MM.1S (cell line): ENCODE results near the gene PRKAG2.
"Not testable (repeated sequence)": the region's sequence is repeated elsewhere in the genome, so short reads cannot be mapped to it uniquely, and the experiment has no call there.

Experiments
- DNase-seq: peaks from one replicate; pipeline ENCODE4 v3.0.0-alpha.2; 2015
- H2AFZ ChIP-seq: fragments of 300-600 bp; sonication (generic); 2 replicates; pipeline ENCODE4 v1.6.0; 2016; ENCODE audit warnings: antibody characterized with exemption, low read length
- H3F3A ChIP-seq: fragments of 300-600 bp; sonication (generic); 2 replicates; pipeline ENCODE4 v1.6.1; 2016; ENCODE audit warnings: mild to moderate bottlenecking, antibody characterized with exemption, low read length, moderate library complexity, mixed read lengths; ENCODE audit not compliant: insufficient read depth
- H3K27ac ChIP-seq: fragments of 300-600 bp; sonication (generic); 2 replicates; pipeline ENCODE4 v1.5.1; 2016; ENCODE audit warnings: mild to moderate bottlenecking, low read length
- H3K27me3 ChIP-seq: fragments of 300-600 bp; sonication (generic); replicated peaks from 2 replicates; pipeline ENCODE4 v1.6.0; 2016; ENCODE audit warnings: low read length; ENCODE audit not compliant: insufficient read depth
- H3K36me3 ChIP-seq: fragments of 300-600 bp; sonication (generic); replicated peaks from 2 replicates; pipeline ENCODE4 v1.6.1; 2016; ENCODE audit warnings: mild to moderate bottlenecking, low read length, mixed read lengths; ENCODE audit not compliant: insufficient read depth
- H3K4me1 ChIP-seq: fragments of 300-600 bp; sonication (generic); 2 replicates; pipeline ENCODE4 v1.6.1; 2016; ENCODE audit warnings: low read length, mixed read lengths
- H3K4me2 ChIP-seq: fragments of 300-600 bp; sonication (generic); 2 replicates; pipeline ENCODE4 v1.6.0; 2016; ENCODE audit warnings: low read depth, low read length
- H3K4me3 ChIP-seq: fragments of 300-600 bp; sonication (generic); 2 replicates; pipeline ENCODE4 v1.5.1; 2016; ENCODE audit warnings: low read length, mixed read lengths
- H3K79me2 ChIP-seq: fragments of 300-600 bp; sonication (generic); 2 replicates; pipeline ENCODE4 v1.6.1; 2016; ENCODE audit warnings: mixed run types, low read length, mixed read lengths
- H3K9ac ChIP-seq: fragments of 300-600 bp; sonication (generic); 2 replicates; pipeline ENCODE4 v1.6.1; 2016; ENCODE audit warnings: low read length, mixed read lengths
- H3K9me2 ChIP-seq: fragments of 300-600 bp; sonication (generic); replicated peaks from 2 replicates; pipeline ENCODE4 v1.6.1; 2016; ENCODE audit warnings: mild to moderate bottlenecking, low read length, mixed read lengths; ENCODE audit not compliant: insufficient read depth
- H3K9me3 ChIP-seq: fragments of 300-600 bp; sonication (generic); replicated peaks from 2 replicates; pipeline ENCODE4 v1.6.1; 2016; ENCODE audit warnings: mild to moderate bottlenecking, low read length, mixed read lengths; ENCODE audit not compliant: insufficient read depth
- H4K20me1 ChIP-seq: fragments of 300-600 bp; sonication (generic); 2 replicates; pipeline ENCODE4 v1.6.1; 2016; ENCODE audit warnings: mild to moderate bottlenecking, low read length, moderate library complexity, mixed read lengths; ENCODE audit not compliant: insufficient read depth
- CTCF ChIP-seq: fragments of 300-600 bp; sonication (generic); IDR thresholded peaks from 2 replicates; pipeline ENCODE4 v1.5.1; 2016; ENCODE audit warnings: antibody characterized with exemption, low read length, mixed read lengths
- EZH2 ChIP-seq: fragments of 300-600 bp; sonication (generic); optimal IDR thresholded peaks from 2 replicates; pipeline ENCODE3; 2017; ENCODE audit warnings: low read depth, mild to moderate bottlenecking, antibody characterized with exemption, low read length, mixed read lengths
- EZH2phosphoT487 ChIP-seq: fragments of 300-600 bp; sonication (generic); IDR thresholded peaks from 2 replicates; pipeline ENCODE4 v1.6.1; 2018; ENCODE audit warnings: antibody characterized with exemption, low read length

PRKAG2 gene

DNA sequence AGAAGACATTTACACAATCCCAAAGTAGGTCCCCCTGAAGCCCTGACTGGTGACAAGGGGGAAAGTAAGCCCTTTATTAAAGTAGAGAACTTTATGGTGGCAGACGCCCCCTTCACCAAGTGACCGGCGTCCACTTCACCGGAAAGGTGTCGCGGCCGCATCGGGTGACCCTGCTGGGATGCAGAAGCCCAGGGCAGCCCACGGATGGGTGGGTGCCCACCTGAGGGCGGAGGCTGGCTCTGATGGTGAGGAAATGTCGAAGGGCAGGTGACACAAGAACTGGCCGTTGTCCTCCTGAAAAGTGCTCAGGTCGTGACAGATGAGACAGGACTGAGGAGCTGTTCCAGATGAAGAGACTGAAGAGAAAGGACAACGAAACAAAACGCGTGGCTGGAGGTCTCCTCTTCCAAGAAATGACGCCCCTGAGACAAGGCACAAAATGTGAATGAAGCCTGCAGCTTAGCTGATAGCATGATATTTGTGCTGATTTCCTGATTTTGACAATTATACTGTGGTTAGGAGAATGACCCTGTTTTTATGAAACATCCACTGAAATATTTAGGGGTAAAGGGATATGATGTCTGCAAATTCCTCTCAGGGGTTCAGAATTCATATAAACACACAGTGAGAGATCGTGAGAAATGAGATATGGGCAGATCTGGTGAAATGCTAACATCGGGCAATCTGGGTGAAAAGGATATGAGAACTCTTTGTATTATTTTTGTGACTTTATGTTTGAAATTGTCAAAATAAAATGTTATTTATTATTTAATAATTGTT, 123.9 kb downstream of the PRKAG2 start:
- Histone ChIP-seq H3F3A (no peaks in the 10 kb centered on the region), H3K36me3 (no peaks in the 10 kb centered on the region), H3K79me2 (no peaks in the 10 kb centered on the region), H3K4me2 (no peak overlapping the region), H3K9me2 (no peaks in the 10 kb centered on the region), H3K4me3 (no peak overlapping the region), H2AFZ (no peak overlapping the region), H3K27ac (no peak overlapping the region), H3K4me1 (no peaks in the 10 kb centered on the region), H3K9me3 (no peaks in the 10 kb centered on the region), H3K9ac (no peak overlapping the region), H4K20me1 (no peaks in the 10 kb centered on the region), H3K27me3 (peaks cover 25% of the 10 kb centered on the region)
- no peak for TF ChIP-seq EZH2phosphoT487
- TF ChIP-seq EZH2: no peak
- no peak for TF ChIP-seq CTCF
- DNase-seq: no peak

DNA sequence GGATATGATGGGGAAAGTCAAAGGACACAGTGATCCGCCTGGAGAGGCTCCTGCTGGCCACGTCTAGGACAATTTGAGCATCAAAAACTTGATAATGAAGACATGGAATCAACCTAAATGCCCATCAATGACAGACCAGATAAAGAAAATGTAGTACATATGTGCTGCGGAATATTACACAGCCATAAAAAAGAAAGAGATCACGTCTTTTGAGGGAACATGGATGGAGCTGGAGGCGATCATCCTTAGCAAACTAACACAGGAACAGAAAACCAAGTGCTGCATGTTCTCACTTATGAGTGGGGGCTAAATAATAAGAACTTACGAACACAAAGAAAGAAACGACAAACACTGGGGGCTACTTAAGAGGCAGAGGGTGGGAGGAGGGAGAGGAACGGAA, 124.9 kb downstream of the PRKAG2 start:
- Histone ChIP-seq H3K4me2 (no peak overlapping the region), H2AFZ (no peak overlapping the region), H4K20me1 (no peaks in the 10 kb centered on the region)

DNA sequence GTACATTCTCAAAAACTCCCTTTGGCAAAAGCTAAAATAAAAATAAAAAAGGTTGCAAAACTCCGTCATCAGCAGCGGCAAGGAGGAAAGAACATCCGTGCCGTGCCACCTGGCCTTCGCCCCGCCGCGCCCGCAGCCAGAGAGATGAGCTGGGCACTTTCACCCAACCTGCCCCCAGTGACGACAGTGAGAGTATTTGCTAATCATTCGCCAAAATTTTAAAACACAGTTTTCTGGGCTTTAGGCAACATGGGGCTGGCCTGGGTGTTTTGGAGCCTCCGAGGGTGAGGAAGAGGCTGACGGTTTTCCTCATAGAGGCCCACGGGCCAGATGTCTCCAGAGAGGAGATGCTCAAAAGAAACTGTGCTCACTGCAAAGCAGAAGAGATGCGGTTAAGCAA, 128.2 kb downstream of the PRKAG2 start:
- no peaks in the 10 kb centered on the region for H4K20me1 ChIP-seq
- no peak overlapping the region for H3K4me3 ChIP-seq
- no peak overlapping the region for H3K9ac ChIP-seq
- no peak overlapping the region for H3K27ac ChIP-seq
- no peaks in the 10 kb centered on the region for H3K9me3 ChIP-seq
- H3K4me2 ChIP-seq: no peak overlapping the region
- TF ChIP-seq EZH2 (no peak), CTCF (no peak), EZH2phosphoT487 (no peak)
- no peaks in the 10 kb centered on the region for H3F3A ChIP-seq
- H3K36me3 ChIP-seq: no peaks in the 10 kb centered on the region
- no peaks in the 10 kb centered on the region for H3K9me2 ChIP-seq
- peaks cover 38% of the 10 kb centered on the region for H3K27me3 ChIP-seq
- H3K79me2 ChIP-seq: no peaks in the 10 kb centered on the region
- H3K4me1 ChIP-seq: no peaks in the 10 kb centered on the region
- H2AFZ ChIP-seq: no peak overlapping the region
- no peak for DNase-seq

More for the DNA sequence above, 124.9 kb downstream of the PRKAG2 start:
- no peak for TF ChIP-seq EZH2phosphoT487
- no peak for TF ChIP-seq CTCF
- TF ChIP-seq EZH2: no peak
- Histone ChIP-seq H3K79me2 (no peaks in the 10 kb centered on the region), H3F3A (no peaks in the 10 kb centered on the region), H3K27me3 (peaks cover 16% of the 10 kb centered on the region), H3K36me3 (no peaks in the 10 kb centered on the region), H3K27ac (no peak overlapping the region), H3K4me1 (no peaks in the 10 kb centered on the region), H3K9ac (no peak overlapping the region), H3K4me3 (no peak overlapping the region), H3K9me2 (no peaks in the 10 kb centered on the region), H3K9me3 (no peaks in the 10 kb centered on the region)
- no peak for DNase-seq

GRCh38 chr7:151748021-151748420, 128.9 kb downstream of the PRKAG2 start:
- not testable (repeated sequence) for H3K4me3 ChIP-seq, H3K9me2 ChIP-seq, H3F3A ChIP-seq, H3K4me1 ChIP-seq, H3K4me2 ChIP-seq, H4K20me1 ChIP-seq, H3K9ac ChIP-seq, H3K27ac ChIP-seq, H3K9me3 ChIP-seq, H3K79me2 ChIP-seq, H2AFZ ChIP-seq, H3K36me3 ChIP-seq, DNase-seq
- H3K27me3 ChIP-seq: peaks cover 46% of the 10 kb centered on the region
